Dedifferentiated amniotic fluid mesenchymal stem cell (primary cell): ENCODE measurements around the gene GPHA2.
"Not testable (repeated sequence)": the region's sequence is repeated elsewhere in the genome, so short reads cannot be mapped to it uniquely, and the experiment has no call there.

ENCODE experiments used
- DNase-seq: peaks from one replicate; pipeline ENCODE4 v3.0.0-alpha.2; 2016; ENCODE audit errors: extremely low spot score

The GPHA2 gene

GRCh38 chr11:64935359-64936081 lies at the start of gene GPHA2:
Gene GPHA2 (minus strand): TSS chr11:64935893. CDS start chr11:64935460, 433 bp downstream.
- no peak for DNase-seq

DNA sequence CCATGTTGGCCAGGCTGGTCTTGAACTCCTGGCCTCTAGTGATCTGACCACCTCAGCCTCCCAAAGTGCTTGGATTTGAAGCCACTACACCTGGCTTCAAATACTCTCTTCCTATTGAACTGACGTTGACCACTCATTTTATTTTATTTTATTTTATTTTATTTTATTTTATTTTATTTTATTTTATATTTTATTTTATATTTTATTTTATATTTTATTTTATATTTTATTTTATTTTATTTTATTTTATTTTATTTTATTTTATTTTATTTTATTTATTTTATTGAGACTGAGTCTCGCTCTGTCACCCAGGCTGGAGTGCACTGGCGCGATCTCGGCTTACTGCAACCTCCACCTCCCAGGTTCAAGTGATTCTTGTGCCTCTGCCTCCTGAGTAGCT lies 47.6 kb upstream of the GPHA2 start:
- not testable (repeated sequence) for DNase-seq

DNA sequence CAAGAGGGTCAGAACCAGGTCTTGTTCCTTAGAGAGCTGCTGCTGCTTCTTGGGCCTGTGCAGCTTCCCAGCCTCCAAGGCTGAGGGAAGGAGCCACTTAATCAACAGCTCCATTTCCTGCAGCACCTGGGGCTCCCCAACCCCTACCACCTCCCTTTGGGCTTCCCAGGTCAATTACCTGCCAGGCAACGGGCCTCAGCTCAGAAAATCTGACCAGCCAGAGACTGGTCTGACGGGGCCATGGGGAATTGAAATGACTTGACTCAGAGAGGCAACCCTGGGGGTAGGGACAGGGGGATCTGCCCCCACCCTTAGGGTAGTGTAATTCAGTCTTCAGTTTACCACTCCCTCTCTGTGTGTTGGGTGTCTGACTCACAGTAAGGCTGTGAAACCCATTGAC lies 41.0 kb upstream of the GPHA2 start:
- no peak for DNase-seq

- no peak for DNase-seq
These were observed 38.4 kb upstream of the GPHA2 start for GRCh38 chr11:64974124-64974523.

DNA sequence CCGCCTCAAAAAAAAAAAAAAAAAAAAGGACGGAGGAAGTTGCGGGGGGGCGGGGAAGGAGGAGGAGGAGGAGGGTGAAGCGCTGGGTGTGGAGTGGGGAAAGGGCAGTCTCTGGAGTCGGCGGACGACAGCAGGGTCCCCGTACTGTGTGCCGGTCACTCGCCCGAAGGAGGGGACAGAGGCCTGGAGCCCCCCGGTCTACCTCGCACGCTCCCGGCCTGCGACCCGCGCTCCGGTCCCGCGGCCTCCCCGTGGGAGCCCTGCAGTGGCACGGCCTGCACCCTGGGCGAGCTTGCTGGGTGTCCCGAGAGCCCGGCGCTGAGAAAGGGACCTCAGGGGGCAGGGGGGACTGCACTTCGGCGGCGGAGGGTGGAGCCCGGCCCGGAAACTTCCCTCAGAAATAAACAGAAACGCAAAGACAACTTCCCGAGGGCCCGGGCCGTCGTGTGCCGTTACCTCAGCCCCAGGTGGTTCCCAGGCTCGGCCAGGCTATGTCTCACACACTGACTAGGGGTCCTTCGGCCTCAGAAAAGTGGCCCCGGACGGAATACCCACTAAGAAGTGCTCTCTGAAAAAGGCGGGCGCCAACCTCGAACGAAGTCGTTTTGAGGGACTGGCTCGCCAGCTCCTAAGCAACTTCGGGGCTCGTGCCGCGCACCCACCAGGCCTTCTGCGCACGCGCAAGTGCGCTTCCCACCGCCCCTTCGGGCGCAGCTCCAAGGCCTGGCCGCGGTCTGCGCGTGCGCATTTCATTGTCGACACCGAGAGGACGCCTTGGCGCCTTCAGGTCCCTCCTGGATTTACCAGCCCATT lies 35.9 kb upstream of the GPHA2 start, which contains the start of gene MAJIN:
MAJIN (minus strand) TSS at position 688 of the 813 bp plus-strand sequence. CDS start 12,703 bp downstream, outside the sequence.
- no peak for DNase-seq

DNA sequence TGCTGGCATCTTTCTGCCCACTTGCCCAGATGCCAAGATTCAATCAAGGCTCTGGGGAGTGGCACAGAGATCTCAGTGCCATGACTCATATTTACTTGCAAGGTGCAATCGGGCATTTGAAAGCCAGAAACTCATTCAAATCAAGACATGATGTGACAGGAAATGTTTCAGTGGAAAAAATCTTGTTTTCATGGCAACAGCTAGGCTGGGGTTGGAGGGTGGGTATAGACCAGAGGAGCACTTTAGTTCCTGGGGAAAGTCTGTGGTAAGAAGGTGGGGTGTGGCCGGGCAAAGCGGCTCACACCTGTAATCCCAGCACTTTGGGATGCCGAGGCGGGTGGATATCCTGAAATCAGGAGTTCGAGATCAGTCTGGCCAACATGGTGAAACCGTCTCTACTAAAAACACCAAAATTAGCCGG lies 35.0 kb upstream of the GPHA2 start:
- DNase-seq = no peak

- peak; percentile 32 for DNase-seq
These were observed 33.5 kb upstream of the GPHA2 start for GRCh38 chr11:64969209-64969608.

GRCh38 chr11:64967375-64967774 lies 31.7 kb upstream of the GPHA2 start:
- no peak for DNase-seq

DNA sequence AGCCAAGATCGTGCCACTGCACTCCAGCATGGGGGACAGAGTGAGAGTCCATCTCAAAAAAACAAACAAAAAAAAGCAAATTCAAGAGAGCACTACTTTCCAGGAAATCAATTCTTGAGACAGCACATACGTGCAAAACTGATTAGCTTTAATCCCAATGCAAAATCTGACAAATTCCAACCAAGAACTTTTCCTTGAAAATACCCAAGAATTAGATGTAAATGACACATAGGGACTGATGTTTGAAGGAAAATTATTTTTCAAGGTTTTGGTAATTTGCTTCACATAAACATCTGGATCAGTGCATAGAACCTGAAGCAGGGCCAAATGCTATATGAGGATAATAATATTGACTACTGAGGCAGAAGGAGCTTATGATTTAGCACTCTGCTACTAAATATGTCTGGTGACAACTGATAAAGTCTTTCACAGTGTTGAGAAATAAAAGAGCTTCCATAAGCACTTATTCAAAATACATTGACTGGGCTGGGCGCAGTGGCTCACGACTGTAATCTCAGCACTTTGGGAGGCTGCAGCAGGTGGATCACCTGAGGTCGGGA lies 27.5 kb upstream of the GPHA2 start:
- no peak for DNase-seq

- no peak for DNase-seq
These were observed 25.0 kb upstream of the GPHA2 start for GRCh38 chr11:64960719-64961118.

GRCh38 chr11:64959498-64959897 lies 23.8 kb upstream of the GPHA2 start:
- no peak for DNase-seq

DNA sequence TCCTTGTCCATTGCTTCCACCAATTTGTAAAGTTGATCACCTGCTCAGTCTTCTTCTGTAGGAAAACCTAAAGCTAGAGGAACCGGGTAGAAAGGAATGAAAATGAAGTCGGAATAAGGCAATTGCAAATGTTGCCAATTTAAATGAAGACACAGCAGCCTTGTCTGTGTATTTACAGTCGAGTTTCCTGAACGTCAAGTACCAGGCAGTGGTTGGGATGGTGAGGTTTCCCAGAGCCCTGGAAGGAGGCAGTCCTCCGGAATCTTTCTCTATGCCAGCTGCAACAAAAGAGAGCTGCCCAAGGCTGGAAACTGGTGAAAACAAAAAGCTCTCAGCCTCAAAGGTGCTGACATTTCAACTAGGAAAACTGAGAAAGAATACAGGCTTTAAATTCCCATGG lies 18.5 kb upstream of the GPHA2 start:
- no peak for DNase-seq

- DNase-seq = no peak
These were observed 15.8 kb upstream of the GPHA2 start for GRCh38 chr11:64951529-64951928.

DNA sequence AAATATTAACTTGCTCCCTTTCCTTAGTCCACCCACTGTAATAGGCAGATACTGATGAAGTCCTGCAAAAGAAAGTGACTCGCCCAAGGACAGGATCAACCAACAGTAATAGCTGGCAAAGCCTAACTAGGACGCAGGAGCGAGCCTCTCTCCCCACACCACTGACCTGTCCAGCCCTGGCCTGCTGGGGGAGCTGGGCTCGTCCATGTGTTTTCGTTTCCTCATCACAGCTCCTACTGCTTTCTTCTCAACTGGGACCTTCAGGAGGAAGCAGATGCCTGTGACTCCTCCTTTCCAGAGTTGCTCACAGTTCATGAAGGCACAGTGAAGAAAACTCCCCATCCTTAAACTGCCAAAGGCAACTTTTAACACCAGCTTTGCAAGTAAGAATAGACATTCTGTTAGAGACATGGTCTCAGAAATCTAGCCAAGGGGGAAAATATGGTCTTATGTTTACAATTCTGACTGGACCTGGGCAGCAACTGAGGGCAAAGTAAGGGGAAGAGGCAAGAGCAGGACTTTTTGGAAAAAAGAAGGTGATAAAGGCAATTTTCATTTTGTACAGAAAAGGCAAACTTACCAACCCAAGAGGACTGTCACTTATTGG lies 11.6 kb upstream of the GPHA2 start:
- DNase-seq = no peak

DNA sequence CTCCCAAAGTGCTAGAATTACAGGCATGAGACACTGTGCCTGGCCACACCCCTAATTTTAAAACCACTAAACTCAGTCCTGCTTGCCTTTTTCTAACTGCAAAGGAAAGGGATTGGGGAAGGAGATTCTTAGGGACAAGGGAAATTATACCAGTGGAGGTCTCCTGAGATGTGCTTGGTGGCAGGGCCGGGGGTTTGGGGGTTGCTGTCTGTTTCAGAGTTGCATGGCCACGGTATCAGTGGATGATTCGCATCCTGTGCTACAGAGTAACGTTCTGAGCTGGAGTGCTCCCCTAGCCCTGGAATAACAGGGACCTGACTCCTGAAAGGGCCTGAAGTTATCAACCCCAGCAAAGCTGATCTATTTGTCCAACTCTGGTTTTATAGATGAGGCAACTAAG lies 846 bp upstream of the GPHA2 start:
- DNase-seq = no peak

DNA sequence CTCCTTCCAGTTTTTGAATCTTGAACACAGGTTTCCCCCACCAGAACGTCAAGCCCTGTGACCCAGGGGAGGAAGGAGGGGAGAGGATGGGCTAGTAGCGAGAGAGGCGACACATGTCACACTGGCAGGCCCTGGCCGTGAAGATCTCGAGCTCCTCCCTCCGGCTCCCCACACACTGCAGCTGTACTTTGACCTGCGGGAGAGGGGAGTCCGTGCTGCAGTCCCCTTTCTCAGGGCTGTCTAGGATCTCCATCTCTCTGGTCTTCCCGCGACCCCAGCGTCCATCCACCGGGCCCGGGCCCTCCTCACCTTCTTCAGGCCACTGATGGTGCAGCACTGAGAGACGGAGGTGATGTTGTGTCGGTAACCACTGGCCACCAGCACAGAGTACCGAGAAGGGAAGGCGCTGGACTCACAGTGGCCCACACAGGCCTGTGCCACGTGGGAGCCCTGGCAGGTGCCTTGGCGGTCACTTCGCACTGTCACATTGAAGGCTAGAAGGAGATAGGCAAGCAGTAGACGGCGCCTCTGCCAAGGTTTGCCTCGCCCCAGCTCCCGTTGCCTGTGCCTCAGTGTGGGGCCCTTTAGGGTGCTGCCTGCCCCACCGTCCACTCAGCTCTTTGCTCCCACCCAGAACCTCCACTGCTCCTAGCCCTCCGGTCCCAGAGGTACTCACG lies 873 bp downstream of the GPHA2 start:
- peak; percentile 3 for DNase-seq

- peak; percentile 8 for DNase-seq
These were observed 1.6 kb downstream of the GPHA2 start for GRCh38 chr11:64933935-64934681.

- DNase-seq = peak; percentile 1
These were observed 2.3 kb downstream of the GPHA2 start for GRCh38 chr11:64933213-64933934.

GRCh38 chr11:64932324-64932723 lies 3.4 kb downstream of the GPHA2 start:
- peak; percentile 6 for DNase-seq

- DNase-seq = no peak
These were observed 4.4 kb downstream of the GPHA2 start for GRCh38 chr11:64931290-64931689.
